ENCODE results near the gene NCOA4.

DNA sequence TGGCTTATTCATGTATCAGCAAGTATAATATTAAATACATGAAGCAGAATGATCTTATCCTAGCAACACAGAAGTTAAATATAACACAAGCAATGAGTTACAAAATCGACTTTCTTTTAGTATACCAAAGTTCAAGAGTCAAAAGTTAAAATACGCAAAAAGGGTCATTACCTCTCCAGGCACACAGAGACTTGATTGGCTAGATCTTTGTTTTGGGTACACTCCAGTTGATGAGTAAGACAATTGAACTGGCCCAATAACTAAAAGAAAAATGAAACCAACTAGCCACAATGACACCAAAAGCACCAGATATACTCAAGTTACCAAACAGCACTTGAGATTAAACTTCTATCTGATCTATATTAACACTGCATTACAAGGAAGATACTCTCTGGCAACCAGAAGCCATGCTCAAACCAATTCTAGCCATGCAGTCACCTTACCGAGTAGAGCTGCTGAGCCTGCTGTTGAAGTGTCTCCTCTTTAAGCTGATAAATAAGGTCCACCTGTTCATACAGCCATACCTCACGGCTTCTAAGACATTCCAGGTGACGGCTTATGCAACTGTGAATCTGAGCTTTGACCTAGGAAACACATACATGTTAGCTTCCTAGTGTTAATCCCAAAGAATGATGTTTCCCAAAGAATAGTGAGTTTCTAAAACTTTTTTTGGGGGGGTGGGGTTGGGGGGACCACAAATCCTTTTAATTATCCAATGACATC, 15.6 kb downstream of the NCOA4 start:
- TF ChIP-seq, protein P1, sequence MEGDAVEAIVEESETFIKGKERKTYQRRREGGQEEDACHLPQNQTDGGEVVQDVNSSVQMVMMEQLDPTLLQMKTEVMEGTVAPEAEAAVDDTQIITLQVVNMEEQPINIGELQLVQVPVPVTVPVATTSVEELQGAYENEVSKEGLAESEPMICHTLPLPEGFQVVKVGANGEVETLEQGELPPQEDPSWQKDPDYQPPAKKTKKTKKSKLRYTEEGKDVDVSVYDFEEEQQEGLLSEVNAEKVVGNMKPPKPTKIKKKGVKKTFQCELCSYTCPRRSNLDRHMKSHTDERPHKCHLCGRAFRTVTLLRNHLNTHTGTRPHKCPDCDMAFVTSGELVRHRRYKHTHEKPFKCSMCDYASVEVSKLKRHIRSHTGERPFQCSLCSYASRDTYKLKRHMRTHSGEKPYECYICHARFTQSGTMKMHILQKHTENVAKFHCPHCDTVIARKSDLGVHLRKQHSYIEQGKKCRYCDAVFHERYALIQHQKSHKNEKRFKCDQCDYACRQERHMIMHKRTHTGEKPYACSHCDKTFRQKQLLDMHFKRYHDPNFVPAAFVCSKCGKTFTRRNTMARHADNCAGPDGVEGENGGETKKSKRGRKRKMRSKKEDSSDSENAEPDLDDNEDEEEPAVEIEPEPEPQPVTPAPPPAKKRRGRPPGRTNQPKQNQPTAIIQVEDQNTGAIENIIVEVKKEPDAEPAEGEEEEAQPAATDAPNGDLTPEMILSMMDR (IDR thresholded peaks at IDR 0.05), result no peak
- TF ChIP-seq POLR2A (IDR thresholded peaks at IDR 0.05), result no peak
